HepG2 (cell line): ENCODE data around the gene CCND1. TPM values are rescaled to one million over a fixed set of nuclear protein-coding genes. Genes with fewer than 3 reads are reported as not detected.

ENCODE experiments used
- ATRX ChIP-seq: sonication (generic); formaldehyde crosslinking; IDR thresholded peaks from 2 replicates; pipeline ENCODE4 v1.4.0; 2020; ENCODE audit warnings: missing genetic modification reagents, borderline replicate concordance
- CREB1 ChIP-seq, 2 experiments: fragments of 450-650 bp in 1 of 2; IDR thresholded peaks; 2 replicates each; pipeline ENCODE4 v1.6.1; 2016 to 2017; ENCODE audit warnings: control low read depth in 1 of 2, mild to moderate bottlenecking in 1 of 2, missing compliant biosample characterization in 1 of 2, missing genetic modification characterization in 1 of 2
- FOXK1 ChIP-seq: sonication (generic); formaldehyde crosslinking; IDR thresholded peaks from 2 replicates; pipeline ENCODE4 v1.4.0; 2020; ENCODE audit warnings: low read depth, missing genetic modification reagents, borderline replicate concordance
- GTF3A ChIP-seq: sonication (generic); formaldehyde crosslinking; conservative IDR thresholded peaks from 2 replicates; pipeline ENCODE4 v1.4.0; 2020; ENCODE audit warnings: mild to moderate bottlenecking, missing genetic modification reagents
- HMG20A ChIP-seq: IDR thresholded peaks from 2 replicates; pipeline ENCODE4 v1.6.1; 2016; ENCODE audit warnings: borderline replicate concordance
- HOXA9 ChIP-seq: sonication (generic); formaldehyde crosslinking; IDR thresholded peaks from 2 replicates; pipeline ENCODE4 v1.8.1; 2022; ENCODE audit warnings: missing genetic modification reagents, mild to moderate bottlenecking, moderate library complexity, borderline replicate concordance
- KDM3A ChIP-seq: IDR thresholded peaks from 2 replicates; pipeline ENCODE4 v1.6.1; 2018; ENCODE audit warnings: low read depth, missing compliant biosample characterization
- KDM5B ChIP-seq: sonication (generic); formaldehyde crosslinking; IDR thresholded peaks from 2 replicates; pipeline ENCODE4 v1.4.0; 2020; ENCODE audit warnings: missing genetic modification reagents, mild to moderate bottlenecking, borderline replicate concordance
- RBM39 ChIP-seq: fragments of 200-400 bp; formaldehyde crosslinking; IDR thresholded peaks from one replicate; pipeline ENCODE4 v1.6.1; 2018; ENCODE audit warnings: antibody characterized with exemption, mild to moderate bottlenecking, low read depth, low read length; ENCODE audit not compliant: poor library complexity, severe bottlenecking
- REPIN1 ChIP-seq: sonication (generic); formaldehyde crosslinking; IDR thresholded peaks from 2 replicates; pipeline ENCODE4 v1.8.0; 2022; ENCODE audit warnings: missing genetic modification reagents, low read depth, mild to moderate bottlenecking, borderline replicate concordance
- RFX5 ChIP-seq: IDR thresholded peaks from 2 replicates; pipeline ENCODE4 v1.6.1; 2011; ENCODE audit warnings: low read depth, low read length, improper control_type of control experiment
- SMARCE1 ChIP-seq: fragments of 450-650 bp; IDR thresholded peaks from 2 replicates; pipeline ENCODE4 v1.6.1; 2017; ENCODE audit warnings: borderline replicate concordance
- TAF1 ChIP-seq: sonication (generic); formaldehyde crosslinking; IDR thresholded peaks from 2 replicates; pipeline ENCODE4 v1.4.0; 2020; ENCODE audit warnings: missing genetic modification reagents
- TCF7L2 ChIP-seq: IDR thresholded peaks from 2 replicates; pipeline ENCODE4 v1.6.1; 2011; ENCODE audit warnings: mild to moderate bottlenecking, low read depth, low read length, moderate library complexity
- TP53 ChIP-seq: sonication (generic); formaldehyde crosslinking; conservative IDR thresholded peaks from 2 replicates; pipeline ENCODE4 v1.4.0; 2020; ENCODE audit warnings: missing genetic modification reagents
- ZBTB21 ChIP-seq: sonication (generic); formaldehyde crosslinking; IDR thresholded peaks from 2 replicates; pipeline ENCODE4 v1.4.0; 2020; ENCODE audit warnings: missing genetic modification reagents
- ZNF282 ChIP-seq: fragments of 450-650 bp; IDR thresholded peaks from 2 replicates; pipeline ENCODE4 v1.6.1; 2018; ENCODE audit not compliant: partially characterized antibody
- ZNF468 ChIP-seq: sonication (generic); formaldehyde crosslinking; IDR thresholded peaks from 2 replicates; pipeline ENCODE4 v1.8.0; 2022; ENCODE audit warnings: mild to moderate bottlenecking, moderate library complexity, missing genetic modification reagents
- ZNF543 ChIP-seq: sonication (generic); formaldehyde crosslinking; IDR thresholded peaks from 2 replicates; pipeline ENCODE4 v1.4.0; 2020; ENCODE audit warnings: mild to moderate bottlenecking, missing genetic modification reagents
- ZNF564 ChIP-seq: sonication (generic); formaldehyde crosslinking; IDR thresholded peaks from 2 replicates; pipeline ENCODE4 v1.8.1; 2023; ENCODE audit warnings: mild to moderate bottlenecking, missing genetic modification reagents
- ZNF619 ChIP-seq: sonication (generic); formaldehyde crosslinking; IDR thresholded peaks from 2 replicates; pipeline ENCODE4 v1.4.0; 2020; ENCODE audit warnings: mild to moderate bottlenecking, missing genetic modification reagents
- ZNF674 ChIP-seq: sonication (generic); formaldehyde crosslinking; IDR thresholded peaks from 2 replicates; pipeline ENCODE4 v1.5.0; 2020; ENCODE audit warnings: low read depth, mild to moderate bottlenecking, missing genetic modification reagents
- polyA plus RNA-seq, 8 experiments: library from polyadenylated mRNA; depleted of rRNA in 3 of 8; stranded (reverse) in 7 of 8; unstranded in 1 of 8; fragments of >200 nt; fragmentation: Illumina TruSeq in 4 of 8; extraction: Trizol in 4 of 8; gene quantifications; 2 replicates each; pipeline versions ENCODE4 v1.2.1 to v1.2.3, GENCODE V29; 2011 to 2016; ENCODE audit warnings: low read depth in 4 of 8, missing spikeins in 1 of 8, mixed read lengths in 1 of 8; ENCODE audit not compliant: insufficient read depth in 1 of 8
- total RNA-seq, 5 experiments: library from RNA; depleted of rRNA; stranded (reverse); fragments of >200 nt; fragmentation: Illumina TruSeq; extraction: Trizol; gene quantifications; 2 replicates each; pipeline ENCODE4 v1.2.3, GENCODE V29; 2016; ENCODE audit warnings: low read depth in 1 of 5
- TF ChIP-seq, protein P1 (sequence below): sonication (generic); formaldehyde crosslinking; IDR thresholded peaks from 2 replicates; pipeline ENCODE4 v1.5.1; 2020; ENCODE audit warnings: missing genetic modification reagents, mild to moderate bottlenecking, borderline replicate concordance
- TF ChIP-seq, protein P2 (sequence below): sonication (generic); formaldehyde crosslinking; IDR thresholded peaks from 2 replicates; pipeline ENCODE4 v1.8.0; 2022; ENCODE audit warnings: missing genetic modification reagents, mild to moderate bottlenecking, moderate library complexity, borderline replicate concordance

CCND1 gene
- total and polyA plus RNA-seq, 2 of the 13 experiments (the other 11 are each of a cell fraction or from before 2014, with no cell fraction given), result 107 to 136 TPM

DNA sequence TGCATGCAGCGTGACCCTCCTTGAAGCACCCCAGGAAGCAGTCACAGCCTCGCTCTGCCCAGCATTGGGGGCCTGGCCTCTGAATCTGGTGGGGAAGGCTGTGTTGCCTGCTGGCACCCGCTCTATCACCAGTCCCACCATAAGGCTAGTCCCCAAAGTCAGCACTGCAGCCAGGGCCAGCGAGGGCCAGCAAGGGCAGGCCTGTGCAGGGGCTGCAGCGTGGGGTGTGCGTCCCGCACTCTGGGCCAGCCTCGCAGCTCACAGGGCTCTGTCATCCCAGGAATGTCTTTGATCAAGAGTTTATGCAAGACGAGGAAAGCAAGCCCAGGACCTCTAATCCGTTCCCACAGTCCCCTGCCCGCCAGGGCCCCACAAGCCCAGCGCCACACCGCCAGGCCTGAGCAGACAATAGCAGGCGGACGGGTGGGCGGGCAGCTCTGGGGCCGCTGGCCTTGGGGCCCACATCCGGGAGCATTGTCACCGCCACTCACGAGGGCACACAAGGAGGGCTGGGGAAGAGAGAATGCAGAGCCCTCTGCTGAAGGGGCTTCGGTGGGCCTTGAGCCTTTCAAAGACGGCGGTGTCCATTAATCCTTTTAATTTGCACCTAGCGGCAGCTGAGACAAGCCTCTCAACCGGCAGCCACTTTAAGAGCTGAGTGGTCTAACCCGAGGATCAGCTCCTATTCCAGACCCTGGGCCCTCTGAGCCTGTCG, 17.1 kb downstream of the CCND1 start (continued):
- TF ChIP-seq REPIN1 (CRISPR knock-in tag), result peak; percentile 76; the same call in 1 of the 2 replicates
- TF ChIP-seq ZNF543 (CRISPR knock-in tag), result peak; percentile 98
- peak; percentile 86 for TF ChIP-seq HMG20A (CRISPR knock-in tag)
- TF ChIP-seq ZNF282, result no peak
- 0 out of 2 replicates have a peak, but pooled peaks have one; percentile 14 for TF ChIP-seq RFX5
- TF ChIP-seq ZNF674 (CRISPR knock-in tag), result no peak
- no peak for TF ChIP-seq GTF3A (CRISPR knock-in tag)
- TF ChIP-seq KDM3A (CRISPR knock-in tag), result peak; percentile 77; the same call in 1 of the 2 replicates
- TF ChIP-seq, protein P1, sequence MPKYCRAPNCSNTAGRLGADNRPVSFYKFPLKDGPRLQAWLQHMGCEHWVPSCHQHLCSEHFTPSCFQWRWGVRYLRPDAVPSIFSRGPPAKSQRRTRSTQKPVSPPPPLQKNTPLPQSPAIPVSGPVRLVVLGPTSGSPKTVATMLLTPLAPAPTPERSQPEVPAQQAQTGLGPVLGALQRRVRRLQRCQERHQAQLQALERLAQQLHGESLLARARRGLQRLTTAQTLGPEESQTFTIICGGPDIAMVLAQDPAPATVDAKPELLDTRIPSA, result no peak
- no peak for TF ChIP-seq TCF7L2
- peak; percentile 56; the same call in 1 of the 2 replicates for TF ChIP-seq TAF1
- no peak for TF ChIP-seq ATRX
- peak; percentile 54; the same call in 1 of the 2 replicates for TF ChIP-seq ZBTB21 (CRISPR knock-in tag)
- TF ChIP-seq FOXK1 (CRISPR knock-in tag), result no peak
- TF ChIP-seq ZNF619 (CRISPR knock-in tag), result no peak
- no peak for TF ChIP-seq SMARCE1
- TF ChIP-seq TP53 (CRISPR knock-in tag), result peak; percentile 75; the same call in 1 of the 2 replicates
- no peak for TF ChIP-seq HOXA9 (CRISPR knock-in tag)
- no peak for TF ChIP-seq RBM39
- no peak for TF ChIP-seq CREB1 (IDR thresholded peaks at IDR 0.05)
- TF ChIP-seq CREB1 (CRISPR knock-in tag; IDR thresholded peaks at IDR 0.05), result no peak
- TF ChIP-seq ZNF564 (CRISPR knock-in tag), result peak; percentile 83
- TF ChIP-seq, protein P2, sequence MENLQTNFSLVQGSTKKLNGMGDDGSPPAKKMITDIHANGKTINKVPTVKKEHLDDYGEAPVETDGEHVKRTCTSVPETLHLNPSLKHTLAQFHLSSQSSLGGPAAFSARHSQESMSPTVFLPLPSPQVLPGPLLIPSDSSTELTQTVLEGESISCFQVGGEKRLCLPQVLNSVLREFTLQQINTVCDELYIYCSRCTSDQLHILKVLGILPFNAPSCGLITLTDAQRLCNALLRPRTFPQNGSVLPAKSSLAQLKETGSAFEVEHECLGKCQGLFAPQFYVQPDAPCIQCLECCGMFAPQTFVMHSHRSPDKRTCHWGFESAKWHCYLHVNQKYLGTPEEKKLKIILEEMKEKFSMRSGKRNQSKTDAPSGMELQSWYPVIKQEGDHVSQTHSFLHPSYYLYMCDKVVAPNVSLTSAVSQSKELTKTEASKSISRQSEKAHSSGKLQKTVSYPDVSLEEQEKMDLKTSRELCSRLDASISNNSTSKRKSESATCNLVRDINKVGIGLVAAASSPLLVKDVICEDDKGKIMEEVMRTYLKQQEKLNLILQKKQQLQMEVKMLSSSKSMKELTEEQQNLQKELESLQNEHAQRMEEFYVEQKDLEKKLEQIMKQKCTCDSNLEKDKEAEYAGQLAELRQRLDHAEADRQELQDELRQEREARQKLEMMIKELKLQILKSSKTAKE, result peak; percentile 91
- TF ChIP-seq ZNF468 (CRISPR knock-in tag), result 0 out of 2 replicates have a peak, but pooled peaks have one; percentile 8
- TF ChIP-seq KDM5B (CRISPR knock-in tag), result peak; percentile 78
